IPS-18a (cell line): ENCODE data around the gene REG3G.
"Not testable (repeated sequence)": the region's sequence is repeated elsewhere in the genome, so short reads cannot be mapped to it uniquely, and the experiment has no call there.

Experiments used
- H3K27ac ChIP-seq: one replicate; pipeline ENCODE4 v1.5.1; 2013; ENCODE audit warnings: low read length
- H3K27me3 ChIP-seq: one replicate; pipeline ENCODE4 v1.6.1; 2013; ENCODE audit warnings: mild to moderate bottlenecking, low read length; ENCODE audit not compliant: control insufficient read depth, insufficient read depth
- H3K36me3 ChIP-seq: one replicate; pipeline ENCODE4 v1.6.1; 2013; ENCODE audit warnings: low read depth, low read length; ENCODE audit not compliant: control insufficient read depth
- H3K4me1 ChIP-seq: one replicate; pipeline ENCODE4 v1.6.1; 2013; ENCODE audit warnings: low read depth, low read length; ENCODE audit not compliant: control insufficient read depth
- H3K4me3 ChIP-seq: one replicate; pipeline ENCODE4 v1.5.1; 2013; ENCODE audit warnings: low read length
- H3K9ac ChIP-seq: one replicate; pipeline ENCODE4 v1.6.1; 2013; ENCODE audit warnings: mild to moderate bottlenecking, low read length, moderate library complexity
- H3K9me3 ChIP-seq: one replicate; pipeline ENCODE4 v1.6.1; 2013; ENCODE audit warnings: low read depth, low read length; ENCODE audit not compliant: control insufficient read depth

REG3G gene

GRCh38 chr2:79026061-79026460 lies 559 bp downstream of the REG3G start:
- no peak overlapping the region for H3K27ac ChIP-seq
- no peaks in the 10 kb centered on the region for H3K27me3 ChIP-seq
- no peak overlapping the region for H3K4me3 ChIP-seq
- H3K9ac ChIP-seq = no peak overlapping the region
- H3K4me1 ChIP-seq = no peaks in the 10 kb centered on the region
- H3K36me3 ChIP-seq = no peaks in the 10 kb centered on the region
- no peaks in the 10 kb centered on the region for H3K9me3 ChIP-seq

- Histone ChIP-seq H3K36me3 (no peaks in the 10 kb centered on the region), H3K9me3 (no peaks in the 10 kb centered on the region), H3K9ac (no peak overlapping the region)
Measured at GRCh38 chr2:79039944-79040343, 14.4 kb downstream of the REG3G start.

GRCh38 chr2:79041032-79041448 lies 15.5 kb downstream of the REG3G start:
- Histone ChIP-seq H3K27me3 (no peaks in the 10 kb centered on the region), H3K4me3 (no peak overlapping the region), H3K36me3 (no peaks in the 10 kb centered on the region), H3K9me3 (no peaks in the 10 kb centered on the region), H3K4me1 (peaks cover 4% of the 10 kb centered on the region), H3K27ac (no peak overlapping the region), H3K9ac (no peak overlapping the region)

More at GRCh38 chr2:79039944-79040343, 14.4 kb downstream of the REG3G start:
- no peak overlapping the region for H3K4me3 ChIP-seq
- H3K27ac ChIP-seq = no peak overlapping the region
- H3K4me1 ChIP-seq = peaks cover 4% of the 10 kb centered on the region
- no peaks in the 10 kb centered on the region for H3K27me3 ChIP-seq

GRCh38 chr2:79053486-79053885 lies 28.0 kb downstream of the REG3G start:
- not testable (repeated sequence) for H3K4me1 ChIP-seq, H3K4me3 ChIP-seq, H3K27me3 ChIP-seq, H3K9ac ChIP-seq, H3K27ac ChIP-seq, H3K36me3 ChIP-seq, H3K9me3 ChIP-seq

GRCh38 chr2:79054769-79055168 lies 29.3 kb downstream of the REG3G start:
- H3K27me3 ChIP-seq, H3K4me1 ChIP-seq, H3K27ac ChIP-seq, H3K9ac ChIP-seq, H3K9me3 ChIP-seq, H3K4me3 ChIP-seq, H3K36me3 ChIP-seq: not testable (repeated sequence)

GRCh38 chr2:79065201-79065600 lies 39.7 kb downstream of the REG3G start:
- H3K9me3 ChIP-seq = no peaks in the 10 kb centered on the region
- H3K27me3 ChIP-seq = no peaks in the 10 kb centered on the region
- H3K9ac ChIP-seq = no peak overlapping the region
- H3K36me3 ChIP-seq = no peaks in the 10 kb centered on the region
- no peak overlapping the region for H3K27ac ChIP-seq
- H3K4me3 ChIP-seq = no peak overlapping the region
- H3K4me1 ChIP-seq = no peaks in the 10 kb centered on the region

GRCh38 chr2:79071078-79071477 lies 45.6 kb downstream of the REG3G start:
- Histone ChIP-seq H3K27me3 (no peaks in the 10 kb centered on the region), H3K9me3 (no peaks in the 10 kb centered on the region), H3K9ac (no peak overlapping the region), H3K4me1 (no peaks in the 10 kb centered on the region), H3K27ac (no peak overlapping the region), H3K4me3 (no peak overlapping the region), H3K36me3 (no peaks in the 10 kb centered on the region)
